HG02840 (cell line): Measurements from ENCODE around the gene TRPM8.
"Not testable (repeated sequence)": the region's sequence is repeated elsewhere in the genome, so short reads cannot be mapped to it uniquely, and the experiment has no call there.

Experiments used
- ATAC-seq: cut with Tn5 transposase; IDR thresholded peaks from one replicate; pipeline ENCODE4 v1.9.1; 2021; ENCODE audit warnings: mild to moderate bottlenecking, moderate library complexity, moderate number of reproducible peaks; ENCODE audit not compliant: unreplicated experiment, low FRiP score

TRPM8 gene

DNA sequence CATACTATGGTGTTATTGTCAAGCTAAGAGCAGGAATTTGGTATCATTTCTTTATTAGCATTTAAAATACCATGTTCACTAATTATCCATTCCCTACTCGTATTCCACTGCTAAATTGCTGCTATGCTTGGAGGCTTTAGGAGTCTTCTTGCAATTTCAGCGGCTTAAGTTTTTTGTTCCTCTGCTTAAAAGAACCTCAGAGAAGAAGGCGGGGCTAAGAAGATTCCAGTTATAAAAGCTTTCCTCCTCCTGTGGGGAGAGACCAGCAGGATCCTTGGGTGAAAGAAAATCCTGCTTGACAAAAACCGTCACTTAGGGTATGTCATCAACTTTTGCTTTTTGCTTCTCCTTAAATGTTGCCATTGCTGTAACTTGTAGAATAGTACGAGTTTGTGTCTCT, at the start of gene TRPM8:
TSS of gene TRPM8 (plus strand) at position 258 of the 400 bp plus-strand sequence. CDS start 9,165 bp downstream, outside the sequence.
- ATAC-seq, result no peak

DNA sequence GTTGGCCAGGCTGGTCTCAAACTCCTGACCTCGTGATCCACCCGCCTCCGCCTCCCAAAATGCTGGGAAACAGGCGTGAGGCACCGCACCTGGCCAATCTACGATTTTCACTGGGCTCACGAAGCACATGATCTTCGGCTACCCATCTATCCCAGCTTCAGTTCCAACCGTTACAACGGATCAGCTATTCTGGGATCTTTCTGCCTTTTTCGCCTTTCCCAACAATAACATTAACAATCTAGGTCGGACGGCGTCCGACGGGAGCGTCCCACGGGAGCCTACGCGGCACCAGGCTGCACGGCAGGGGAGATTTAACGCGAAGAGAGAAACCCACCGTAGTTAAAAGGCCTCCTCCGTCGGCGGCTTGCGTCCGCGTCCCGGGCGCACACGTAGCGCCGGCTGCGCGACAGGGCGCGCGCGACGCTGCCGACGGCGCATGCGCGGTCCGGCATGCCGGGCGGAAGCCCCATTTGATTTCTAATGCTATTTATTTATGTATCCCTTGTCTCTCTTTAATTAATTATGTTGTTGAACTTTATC, 49.1 kb upstream of the TRPM8 start, which contains the start of gene MSL3B:
TSS of gene MSL3B (minus strand) at position 394 of the 540 bp plus-strand sequence.
- no peak for ATAC-seq

DNA sequence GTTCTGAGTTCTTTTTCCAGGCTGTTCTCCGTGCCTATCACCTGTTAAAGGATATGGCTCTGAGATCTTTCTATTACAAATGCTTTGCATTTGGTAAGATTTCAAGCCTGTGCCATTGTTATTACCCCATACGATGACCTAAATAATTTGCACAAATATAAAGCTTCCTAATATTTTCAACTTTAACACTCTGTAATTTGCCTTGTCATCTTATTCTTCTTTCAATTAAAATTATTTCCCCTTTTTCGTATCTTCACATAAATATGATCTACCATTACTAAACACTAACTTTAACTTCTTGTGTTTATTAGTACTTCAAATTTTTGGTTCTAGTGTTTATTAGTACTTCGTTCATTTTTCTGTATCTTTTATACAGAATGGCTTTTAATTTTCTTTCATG, 45.7 kb upstream of the TRPM8 start:
- ATAC-seq, result no peak

DNA sequence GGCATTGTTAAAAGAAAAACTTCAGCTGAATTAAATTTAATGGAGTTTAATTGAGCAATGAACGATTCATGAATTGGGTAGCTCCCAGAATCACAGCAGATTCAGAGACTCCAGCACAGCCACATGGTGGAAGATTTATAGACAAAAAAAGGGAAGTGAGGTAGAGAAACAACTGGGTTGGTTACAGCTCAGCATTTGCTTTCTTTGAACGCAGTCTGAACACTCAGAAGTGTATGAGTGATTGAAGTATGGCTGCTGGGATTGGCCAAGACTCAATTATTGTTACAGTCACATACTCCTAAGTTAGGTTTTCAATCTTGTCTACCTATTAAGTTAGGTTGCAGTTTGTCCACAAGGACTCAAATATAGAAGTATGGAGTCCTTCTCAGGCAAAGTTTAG, 45.0 kb upstream of the TRPM8 start:
- ATAC-seq, result not testable (repeated sequence)

DNA sequence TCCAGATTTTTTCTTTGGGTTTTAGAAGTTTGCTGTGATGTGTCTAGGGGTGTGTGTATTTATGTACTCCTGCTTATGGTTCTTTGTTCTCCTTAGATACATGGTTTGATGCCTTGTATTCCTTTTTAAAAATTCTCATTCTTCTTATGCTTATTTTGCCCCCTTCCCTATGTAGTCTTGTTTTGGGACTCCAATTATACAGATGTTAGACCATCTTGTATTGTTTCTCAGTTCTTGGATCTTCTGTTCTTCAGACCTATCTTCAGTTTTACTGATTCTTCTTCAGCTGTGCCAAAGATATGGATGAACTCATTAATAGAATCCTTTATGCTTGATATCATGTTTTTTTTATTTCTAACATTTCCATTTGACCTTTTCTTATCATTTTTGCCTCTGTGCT, 34.8 kb upstream of the TRPM8 start:
- no peak for ATAC-seq

DNA sequence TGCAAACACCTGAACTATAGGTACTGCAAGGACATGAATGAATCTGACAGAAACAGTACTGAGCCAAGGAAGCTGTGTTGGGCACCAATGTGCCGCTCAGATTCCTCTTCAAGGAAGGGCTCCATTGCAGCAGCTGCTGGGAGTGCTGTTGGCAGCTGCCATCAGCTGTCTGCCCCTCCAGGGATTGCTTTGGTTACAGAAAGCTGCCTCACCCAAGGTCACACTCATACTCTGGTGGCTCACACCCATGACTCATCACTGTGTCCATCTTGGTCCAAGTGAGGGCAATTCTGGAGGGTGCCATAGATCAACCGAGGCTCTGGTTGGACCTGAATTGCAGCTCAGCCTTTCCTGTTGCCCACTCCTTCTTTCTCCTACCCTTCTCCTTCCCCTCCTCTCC, 24.4 kb upstream of the TRPM8 start:
- no peak for ATAC-seq

DNA sequence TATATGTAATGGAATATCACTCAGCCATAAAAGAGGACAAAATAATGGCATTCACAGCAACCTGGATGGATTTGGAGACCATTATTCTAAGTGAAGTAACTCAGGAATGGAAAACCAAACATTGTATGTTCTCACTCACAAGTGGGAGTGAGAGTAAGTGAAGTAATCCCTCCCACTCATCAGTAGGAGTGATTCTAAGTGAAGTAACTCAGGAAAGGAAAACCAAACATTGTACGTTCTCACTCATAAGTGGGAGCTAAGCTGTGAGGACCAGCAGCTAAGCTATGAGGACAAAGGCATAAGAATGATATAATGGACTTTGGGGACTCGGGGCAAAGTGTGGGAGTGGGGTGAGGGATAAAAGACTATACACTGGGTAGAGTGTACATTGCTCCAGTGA, 20.9 kb upstream of the TRPM8 start:
- not testable (repeated sequence) for ATAC-seq

DNA sequence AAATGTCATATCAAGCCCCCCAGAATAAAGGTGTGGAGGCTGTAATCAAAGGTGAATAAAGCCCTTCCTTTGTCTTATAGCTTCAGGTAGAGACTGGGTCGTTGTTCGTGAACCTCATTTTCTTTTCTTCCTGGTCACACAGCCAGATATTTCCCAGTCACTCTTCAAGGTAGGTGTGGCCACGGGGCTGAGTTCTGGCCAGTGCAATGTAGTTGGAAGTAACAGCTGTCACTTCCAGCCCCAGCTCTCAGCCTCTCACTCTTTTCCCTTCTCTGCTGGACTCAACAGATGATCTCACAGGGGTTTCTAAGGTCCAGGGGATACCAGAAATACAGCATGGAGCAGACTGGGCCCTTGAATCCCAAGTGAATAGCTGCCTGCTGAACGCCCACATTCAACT, 15.8 kb upstream of the TRPM8 start:
- no peak for ATAC-seq

DNA sequence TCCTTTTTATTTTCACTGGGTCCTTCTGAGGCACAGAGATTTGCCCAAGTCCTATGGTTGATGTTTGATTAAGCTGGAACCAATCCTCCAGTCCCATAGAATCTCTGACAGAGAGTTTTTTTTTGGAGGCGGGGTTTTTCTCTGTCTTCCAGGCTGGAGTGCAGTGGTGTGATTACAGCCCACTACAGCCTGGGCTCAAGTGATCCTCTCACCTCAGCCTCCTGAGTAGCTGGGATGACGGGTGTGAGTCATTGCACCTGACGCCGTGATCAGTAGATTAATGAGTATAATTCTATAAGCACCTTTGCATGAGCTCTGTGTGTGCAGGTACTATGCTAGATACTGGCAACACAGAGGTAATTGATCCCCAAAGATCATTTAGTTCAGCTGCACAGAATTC, 15.3 kb upstream of the TRPM8 start:
- no peak for ATAC-seq

DNA sequence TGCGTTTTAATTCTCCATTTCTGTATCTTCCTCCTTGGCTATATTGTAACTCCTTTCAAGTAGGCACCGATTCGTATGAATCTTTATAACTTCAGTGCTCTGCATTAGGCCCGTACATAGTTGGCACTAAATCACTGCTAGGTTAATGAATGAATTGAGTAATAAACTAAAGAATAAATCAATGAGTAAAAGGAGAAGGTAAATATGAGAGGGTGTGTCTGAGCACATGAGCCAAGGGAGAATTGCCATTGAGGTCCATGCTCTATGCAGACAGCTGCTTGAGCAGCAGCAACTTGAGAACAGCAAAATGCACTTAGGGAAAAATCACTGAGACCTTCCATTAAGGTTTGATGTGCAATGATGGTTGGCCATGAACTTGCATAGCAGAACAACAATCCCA, 11.2 kb upstream of the TRPM8 start:
- no peak for ATAC-seq

DNA sequence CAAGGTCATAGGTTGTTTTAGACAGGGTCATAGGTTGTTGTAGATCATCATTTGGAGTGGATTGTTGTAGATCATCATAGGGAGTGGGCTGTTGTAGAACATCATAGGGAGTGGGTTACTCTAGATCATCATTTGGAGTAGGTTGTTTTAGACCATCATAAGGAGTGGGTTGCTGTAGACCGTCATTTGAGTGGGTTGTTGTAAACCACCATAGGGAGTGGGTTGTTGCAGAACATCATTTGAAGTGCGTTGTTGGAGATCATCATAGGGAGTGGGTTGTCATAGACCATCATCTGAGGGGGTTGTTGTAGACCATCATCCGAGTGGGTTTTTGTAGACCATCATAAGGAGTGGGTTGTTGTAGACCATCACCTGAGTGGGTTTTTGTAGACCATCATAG, 9.5 kb upstream of the TRPM8 start:
- no peak for ATAC-seq

DNA sequence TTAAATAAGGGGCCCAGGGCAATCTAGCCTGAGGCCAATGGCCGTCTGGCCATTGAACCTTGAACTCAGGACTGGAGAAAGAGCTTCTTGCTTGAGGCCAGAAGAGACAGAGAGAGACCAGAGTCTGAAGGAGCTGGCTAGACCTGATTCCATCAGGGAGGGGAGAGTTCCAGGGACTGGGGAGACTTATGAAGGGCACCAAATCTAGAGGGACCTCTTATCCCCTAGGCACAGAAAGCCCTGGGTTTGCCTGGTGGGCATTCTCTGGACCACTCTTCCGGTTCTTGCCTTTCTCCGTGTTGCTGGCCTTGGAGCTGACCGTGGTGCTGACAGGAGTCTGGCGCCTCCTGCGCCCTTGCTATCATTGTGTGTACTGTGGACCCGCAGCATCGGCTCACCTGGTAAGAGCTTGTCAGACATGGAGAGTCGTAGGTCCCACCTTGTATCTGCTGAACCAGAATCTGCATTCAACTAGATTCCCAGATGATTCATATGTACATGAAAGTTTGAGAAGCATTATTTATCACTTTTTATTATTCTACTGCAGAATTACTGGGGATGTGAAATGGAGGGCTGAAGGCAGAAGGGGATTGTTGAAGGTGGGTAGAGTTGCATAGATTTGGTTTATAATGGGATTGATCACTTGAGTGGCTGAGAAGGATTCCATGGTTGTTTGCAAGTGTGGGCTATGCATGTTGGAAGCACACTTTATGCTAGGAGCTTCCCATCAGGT, 4.3 kb upstream of the TRPM8 start:
- ATAC-seq, result no peak

DNA sequence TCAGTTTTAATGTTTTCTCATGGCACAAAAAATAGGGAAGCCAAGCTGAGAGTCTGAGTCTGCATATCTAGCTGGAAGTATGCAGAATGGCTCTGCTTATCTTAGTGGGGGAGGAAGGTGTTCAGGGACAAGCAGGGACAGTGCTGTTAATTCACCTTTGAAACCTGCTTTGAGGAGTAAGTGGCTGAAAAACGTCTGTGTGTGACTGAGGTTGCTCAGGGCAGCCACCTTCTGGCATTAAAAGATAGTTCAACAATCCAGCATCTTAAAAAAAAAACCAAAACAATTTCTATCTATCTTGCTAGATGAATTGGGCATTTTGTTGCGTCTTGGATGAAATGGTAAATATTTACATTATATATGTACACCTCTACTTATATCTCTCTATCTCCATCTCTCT, 2.0 kb upstream of the TRPM8 start:
- ATAC-seq, result no peak

DNA sequence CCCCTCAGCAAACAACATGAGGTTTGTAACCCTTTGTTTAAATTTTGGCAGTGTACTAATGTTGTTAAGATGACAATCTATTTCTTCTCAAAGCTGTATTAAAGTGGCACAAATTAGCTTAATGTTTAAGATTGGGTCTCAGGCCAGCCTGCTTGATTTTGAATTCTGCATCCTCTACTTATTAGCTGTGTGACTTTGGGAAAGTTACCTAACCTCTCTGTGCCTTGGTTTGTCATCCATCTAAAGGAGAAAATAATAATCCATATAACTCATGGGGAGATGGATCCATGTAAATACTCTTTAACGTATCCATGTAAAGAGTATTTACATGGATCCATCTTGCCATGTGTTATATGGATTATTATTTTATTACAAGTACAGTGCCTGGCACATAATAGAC, 2.1 kb downstream of the TRPM8 start:
- ATAC-seq, result no peak

DNA sequence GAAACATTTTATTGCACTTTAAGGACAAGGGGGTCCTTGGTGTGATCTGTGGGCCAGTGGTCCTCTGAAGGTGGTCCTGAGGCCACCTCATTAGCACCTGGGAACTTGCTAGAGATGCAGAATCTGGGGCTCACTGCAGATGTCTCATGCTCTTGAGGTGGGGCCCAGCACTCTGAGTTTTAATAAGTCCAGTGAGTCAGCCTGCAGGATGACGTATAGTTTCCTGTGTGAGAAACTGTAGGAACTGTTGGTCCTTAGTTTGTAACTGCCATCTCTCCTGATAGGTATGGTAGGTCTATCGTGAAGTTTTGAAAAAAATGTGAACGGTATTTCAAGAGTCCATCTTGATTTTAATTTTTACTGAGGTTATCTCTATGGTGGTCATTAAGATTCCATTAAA, 2.8 kb downstream of the TRPM8 start:
- ATAC-seq, result no peak

DNA sequence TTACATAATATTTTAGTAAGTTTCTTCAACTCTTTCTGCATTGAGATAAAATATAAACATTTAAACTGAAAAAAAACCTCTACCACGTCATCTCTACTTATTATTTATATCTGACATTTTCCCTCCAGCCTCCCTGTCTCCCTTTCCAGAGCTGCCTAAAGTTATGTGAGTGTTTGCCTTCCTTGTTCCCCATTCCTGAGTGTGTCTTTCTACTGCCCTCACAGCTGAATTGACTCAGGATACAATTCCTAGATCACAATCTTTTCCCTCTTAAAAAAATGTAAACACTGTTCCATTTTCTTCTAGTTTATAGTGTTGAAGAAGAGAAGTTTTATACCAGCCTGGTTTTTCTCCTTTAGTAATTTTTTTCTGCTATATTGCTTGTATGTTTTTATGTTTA, 5.3 kb downstream of the TRPM8 start:
- no peak for ATAC-seq

DNA sequence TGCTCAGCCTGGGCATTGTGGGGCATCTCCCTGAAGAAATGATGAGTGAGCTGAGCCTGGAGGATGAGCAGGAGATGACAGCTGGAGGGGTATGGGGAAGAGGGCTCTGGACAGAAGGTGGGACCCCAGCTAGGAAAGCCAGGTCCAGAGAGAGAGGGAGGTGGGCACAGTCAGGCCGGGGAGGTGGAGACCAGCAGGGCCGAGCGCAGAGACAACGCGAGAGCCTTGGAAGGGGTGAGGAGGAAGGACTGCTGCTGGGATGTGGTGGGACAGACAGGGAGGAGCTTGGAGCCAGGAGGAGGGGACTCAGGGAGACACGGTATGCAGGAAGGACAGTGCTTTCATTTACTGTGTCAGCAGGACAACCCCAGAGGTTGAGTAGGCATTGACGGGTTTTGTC, 8.2 kb downstream of the TRPM8 start:
- no peak for ATAC-seq

DNA sequence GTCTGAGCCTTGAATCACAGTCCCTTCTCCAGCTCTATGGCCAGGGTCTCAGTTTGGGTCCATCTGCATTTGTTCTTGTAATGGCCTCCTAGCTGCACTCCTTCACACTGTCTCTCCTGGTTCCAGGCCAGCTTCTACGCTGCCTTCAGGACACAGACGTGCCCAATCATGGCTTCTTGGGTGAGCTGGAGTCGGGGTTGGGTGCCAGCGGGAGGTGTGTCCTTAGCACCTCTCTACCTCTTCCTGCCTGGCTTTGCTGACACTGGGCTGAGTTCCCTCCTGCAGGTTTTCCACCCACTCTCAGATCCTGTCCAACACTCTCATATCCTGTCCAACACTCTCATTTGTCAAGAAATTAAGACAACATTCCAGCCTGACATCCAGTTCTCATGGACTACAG, 9.6 kb downstream of the TRPM8 start:
- ATAC-seq, result no peak

DNA sequence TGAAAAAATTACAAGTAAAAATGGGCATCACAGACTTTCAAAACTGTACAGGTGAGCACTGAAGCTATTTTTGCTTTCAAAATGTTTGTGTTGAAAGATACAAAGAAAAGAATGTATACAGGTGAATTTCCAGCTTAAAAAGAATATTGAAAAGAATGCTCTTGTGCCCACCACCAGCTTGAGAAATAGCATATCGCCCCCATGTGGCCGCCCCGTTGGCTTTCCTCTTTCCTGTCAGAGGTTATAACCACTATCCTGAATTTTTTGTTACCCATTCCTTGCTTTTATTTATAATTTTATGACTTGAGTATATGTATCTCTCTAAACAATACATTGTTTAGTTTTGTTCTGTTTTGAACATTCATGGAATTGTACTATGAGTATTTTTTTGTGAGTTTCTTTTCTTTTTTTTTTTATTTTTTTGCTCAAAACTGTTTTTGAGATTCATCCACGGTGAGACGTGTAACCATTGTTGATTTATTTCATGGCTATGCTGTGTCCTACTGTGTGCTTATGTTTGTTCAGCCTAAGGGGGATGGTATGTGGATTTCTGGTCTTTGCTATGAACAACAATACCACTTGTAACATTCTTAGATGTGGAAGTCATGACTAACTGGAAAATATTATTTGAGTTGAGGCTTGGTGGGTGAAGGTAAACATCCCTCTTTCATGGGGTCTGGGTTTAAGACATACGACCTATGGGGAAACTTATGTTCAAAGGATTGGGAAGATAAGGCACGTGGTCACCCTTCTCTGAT, 11.6 kb downstream of the TRPM8 start:
- no peak for ATAC-seq

DNA sequence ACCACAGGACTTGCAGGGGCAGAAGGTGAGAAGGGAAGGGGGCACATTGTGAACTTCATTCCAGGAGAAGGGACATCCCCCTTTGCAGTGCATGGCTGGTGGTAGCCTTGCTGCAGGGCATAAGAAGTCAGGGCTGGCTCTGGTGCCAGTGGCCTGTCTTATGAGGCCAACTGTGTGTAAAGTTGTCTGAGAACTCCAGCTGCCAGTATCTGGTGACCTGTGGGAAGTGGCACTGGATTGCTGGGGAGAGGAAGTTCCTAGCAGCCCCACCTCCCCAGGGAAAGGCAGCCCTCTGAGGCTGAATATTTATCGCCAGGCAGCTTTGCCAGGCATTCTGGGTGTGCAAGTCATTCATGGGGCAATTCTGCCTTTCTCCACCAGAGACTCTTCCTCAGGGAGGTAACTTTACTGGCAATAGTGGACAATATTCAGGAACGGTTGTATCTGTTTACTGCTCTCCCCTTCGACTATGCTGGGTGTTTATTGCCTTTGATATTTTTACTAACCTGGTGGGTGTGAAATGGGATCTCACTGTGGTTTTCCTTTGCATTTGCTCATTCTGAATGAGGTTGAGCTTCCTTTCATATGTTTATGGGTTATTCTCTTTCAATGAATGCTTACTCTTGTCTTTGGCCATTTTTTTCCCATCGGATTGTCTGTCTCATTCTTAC, 12.3 kb downstream of the TRPM8 start:
- ATAC-seq, result no peak

DNA sequence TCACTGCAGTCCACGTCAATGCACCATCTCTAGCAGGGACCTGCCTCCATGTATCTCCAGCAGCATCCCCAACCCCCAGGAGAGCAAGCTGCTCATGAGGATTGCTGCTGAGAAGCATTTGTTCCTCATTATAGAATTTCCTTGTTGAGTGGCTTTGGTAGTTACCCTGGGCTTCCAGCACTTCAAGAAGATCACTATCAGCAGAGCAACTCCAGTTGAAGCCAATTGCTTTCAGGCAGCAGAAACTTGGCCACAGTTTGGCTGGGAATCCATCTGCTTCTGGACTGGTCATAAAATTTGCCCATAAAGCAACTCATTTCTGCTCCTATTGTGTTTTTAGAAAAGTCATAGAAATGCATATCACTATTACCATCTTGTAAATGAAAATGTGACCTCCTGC, 17.4 kb downstream of the TRPM8 start:
- no peak for ATAC-seq
